H1 (cell line): ENCODE data around the gene VN1R2.

ENCODE experiments used
- EZH2 ChIP-seq: fragments of 200-600 bp; sonication (generic); IDR thresholded peaks from 2 replicates; pipeline ENCODE4 v1.7.1; 2012; ENCODE audit warnings: low read depth, mild to moderate bottlenecking, moderate library complexity, low read length, inconsistent platforms; ENCODE audit not compliant: severe bottlenecking
- RAD21 ChIP-seq, 2 experiments: IDR thresholded peaks in 1 of 2; conservative IDR thresholded peaks in 1 of 2; 2 replicates each; pipeline ENCODE4 v1.6.1; 2011; ENCODE audit warnings: low read depth in 2 of 2, low read length in 2 of 2, improper control_type of control experiment in 1 of 2, inconsistent platforms in 1 of 2, mild to moderate bottlenecking in 1 of 2, moderate library complexity in 1 of 2
- RFX5 ChIP-seq: IDR thresholded peaks from 2 replicates; pipeline ENCODE4 v1.6.1; 2011; ENCODE audit warnings: low read depth, low read length, improper control_type of control experiment, borderline replicate concordance
- RNF2 ChIP-seq: fragments of 200-900, 300-1000 bp; sonication (generic); IDR thresholded peaks from 2 replicates; pipeline ENCODE4 v1.7.1; 2016; ENCODE audit warnings: borderline replicate concordance, low read depth, mild to moderate bottlenecking, antibody characterized with exemption, low read length; ENCODE audit not compliant: poor library complexity, severe bottlenecking; ENCODE audit errors: missing control alignments
- SP1 ChIP-seq: IDR thresholded peaks from 2 replicates; pipeline ENCODE4 v1.6.1; 2011; ENCODE audit warnings: low read depth, low read length
- ZNF274 ChIP-seq: IDR thresholded peaks from 2 replicates; pipeline ENCODE4 v1.7.0; 2012; ENCODE audit warnings: low read length, borderline replicate concordance; ENCODE audit errors: extremely low read depth
- TF ChIP-seq, protein P1 (sequence below), 3 experiments: IDR thresholded peaks; 1 replicate in 2 of 3; 2 replicates in 1 of 3; pipeline versions ENCODE4 v1.5.1 to v1.6.1; 2011; ENCODE audit warnings: low read length in 3 of 3, mild to moderate bottlenecking in 3 of 3, inconsistent platforms in 2 of 3, low read depth in 1 of 3, moderate library complexity in 1 of 3; ENCODE audit not compliant: insufficient read depth in 1 of 3; ENCODE audit errors: control extremely low read depth in 1 of 3
- TF ChIP-seq, protein P2 (sequence below): IDR thresholded peaks from 2 replicates; pipeline ENCODE4 v1.6.1; 2011; ENCODE audit warnings: low read length, improper control_type of control experiment

- TF ChIP-seq RNF2: no peak
- TF ChIP-seq, protein P1, sequence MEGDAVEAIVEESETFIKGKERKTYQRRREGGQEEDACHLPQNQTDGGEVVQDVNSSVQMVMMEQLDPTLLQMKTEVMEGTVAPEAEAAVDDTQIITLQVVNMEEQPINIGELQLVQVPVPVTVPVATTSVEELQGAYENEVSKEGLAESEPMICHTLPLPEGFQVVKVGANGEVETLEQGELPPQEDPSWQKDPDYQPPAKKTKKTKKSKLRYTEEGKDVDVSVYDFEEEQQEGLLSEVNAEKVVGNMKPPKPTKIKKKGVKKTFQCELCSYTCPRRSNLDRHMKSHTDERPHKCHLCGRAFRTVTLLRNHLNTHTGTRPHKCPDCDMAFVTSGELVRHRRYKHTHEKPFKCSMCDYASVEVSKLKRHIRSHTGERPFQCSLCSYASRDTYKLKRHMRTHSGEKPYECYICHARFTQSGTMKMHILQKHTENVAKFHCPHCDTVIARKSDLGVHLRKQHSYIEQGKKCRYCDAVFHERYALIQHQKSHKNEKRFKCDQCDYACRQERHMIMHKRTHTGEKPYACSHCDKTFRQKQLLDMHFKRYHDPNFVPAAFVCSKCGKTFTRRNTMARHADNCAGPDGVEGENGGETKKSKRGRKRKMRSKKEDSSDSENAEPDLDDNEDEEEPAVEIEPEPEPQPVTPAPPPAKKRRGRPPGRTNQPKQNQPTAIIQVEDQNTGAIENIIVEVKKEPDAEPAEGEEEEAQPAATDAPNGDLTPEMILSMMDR (IDR thresholded peaks at IDR 0.05; ENCODE audit: control extremely low read depth in 1 of 3, insufficient read depth in 1 of 3, low read depth in 1 of 3, low read length in 3 of 3): no peak
- TF ChIP-seq SP1: no peak
- no peak for TF ChIP-seq ZNF274
- TF ChIP-seq EZH2: no peak
- no peak for TF ChIP-seq RAD21 (IDR thresholded peaks at IDR 0.05 in 1 of 2, conservative IDR thresholded peaks at IDR 0.05 in 1 of 2; ENCODE audit: low read depth in 2 of 2, low read length in 2 of 2)
- TF ChIP-seq RFX5: no peak
- TF ChIP-seq, protein P2, sequence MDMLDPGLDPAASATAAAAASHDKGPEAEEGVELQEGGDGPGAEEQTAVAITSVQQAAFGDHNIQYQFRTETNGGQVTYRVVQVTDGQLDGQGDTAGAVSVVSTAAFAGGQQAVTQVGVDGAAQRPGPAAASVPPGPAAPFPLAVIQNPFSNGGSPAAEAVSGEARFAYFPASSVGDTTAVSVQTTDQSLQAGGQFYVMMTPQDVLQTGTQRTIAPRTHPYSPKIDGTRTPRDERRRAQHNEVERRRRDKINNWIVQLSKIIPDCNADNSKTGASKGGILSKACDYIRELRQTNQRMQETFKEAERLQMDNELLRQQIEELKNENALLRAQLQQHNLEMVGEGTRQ: no peak
These were observed 14.0 kb downstream of the VN1R2 start for GRCh38 chr19:53272044-53272443.
